ENCODE results near the gene CSRP1.
A peak's percentile ranks its signal among the peaks of the same experiment; 100 is the strongest.
"Not testable (repeated sequence)": the region's sequence is repeated elsewhere in the genome, so short reads cannot be mapped to it uniquely, and the experiment has no call there.

The CSRP1 gene

GRCh38 chr1:201537891-201538611 is 31.1 kb upstream of the CSRP1 start:
- DNase-seq, result no peak

- DNase-seq, result no peak
Observed at GRCh38 chr1:201537467-201537866, 30.5 kb upstream of the CSRP1 start.

- no peak for DNase-seq
Observed at GRCh38 chr1:201537028-201537427, 30.1 kb upstream of the CSRP1 start.

GRCh38 chr1:201536558-201536957 is 29.6 kb upstream of the CSRP1 start:
- no peak for DNase-seq

GRCh38 chr1:201535919-201536245 is 29.0 kb upstream of the CSRP1 start:
- no peak for DNase-seq

- DNase-seq, result no peak
Observed at GRCh38 chr1:201535046-201535918, 28.4 kb upstream of the CSRP1 start.

- no peak for DNase-seq
Observed at GRCh38 chr1:201533836-201534235, 26.9 kb upstream of the CSRP1 start.

- DNase-seq, result no peak
Observed at GRCh38 chr1:201531551-201532425, 24.9 kb upstream of the CSRP1 start.

GRCh38 chr1:201530741-201531531 is 24.0 kb upstream of the CSRP1 start:
- peak; percentile 81 for DNase-seq

- no peak for DNase-seq
Observed at GRCh38 chr1:201528631-201529252, 21.8 kb upstream of the CSRP1 start.

GRCh38 chr1:201527879-201528278 is 21.0 kb upstream of the CSRP1 start:
- DNase-seq, result no peak

GRCh38 chr1:201525193-201525778 is 18.4 kb upstream of the CSRP1 start:
- DNase-seq, result no peak

GRCh38 chr1:201520046-201520575 is 13.2 kb upstream of the CSRP1 start:
- not testable (repeated sequence) for DNase-seq

- no peak for DNase-seq
Observed at GRCh38 chr1:201518071-201518470, 11.1 kb upstream of the CSRP1 start.

- DNase-seq, result no peak
Observed at GRCh38 chr1:201517631-201518030, 10.7 kb upstream of the CSRP1 start.

GRCh38 chr1:201516511-201517127 is 9.7 kb upstream of the CSRP1 start:
- DNase-seq, result no peak

GRCh38 chr1:201515895-201516294 is 9.0 kb upstream of the CSRP1 start:
- DNase-seq, result no peak

- no peak for DNase-seq
Observed at GRCh38 chr1:201515062-201515750, 8.3 kb upstream of the CSRP1 start.

- no peak for DNase-seq
Observed at GRCh38 chr1:201514466-201514865, 7.5 kb upstream of the CSRP1 start.

Data from NCI-H1694 treated with DMSO at 0.1 percent for 48 hours (cell line).